GM13976 (cell line): ENCODE data around the gene SLAIN1.
"Not testable (repeated sequence)": the region's sequence is repeated elsewhere in the genome, so short reads cannot be mapped to it uniquely, and the experiment has no call there.

Experiments used
- DNase-seq: peaks from one replicate; pipeline ENCODE4 v3.0.0; 2012; ENCODE audit warnings: low spot score
- CTCF ChIP-seq: IDR thresholded peaks from 2 replicates; pipeline ENCODE4 v1.5.1; 2012; ENCODE audit warnings: borderline replicate concordance, mild to moderate bottlenecking; ENCODE audit not compliant: insufficient read depth; ENCODE audit errors: extremely low read depth, missing control alignments, control extremely low read depth
- in situ Hi-C: fragments of 300-500 bp; cut with MboI; formaldehyde crosslinking; loops from one replicate; pipeline ENCODE4 v1.12.0; 2022; ENCODE audit warnings: low sequenced_read_pairs, mixed read lengths, inconsistent platforms; ENCODE audit not compliant: unreplicated experiment

The SLAIN1 gene

DNA sequence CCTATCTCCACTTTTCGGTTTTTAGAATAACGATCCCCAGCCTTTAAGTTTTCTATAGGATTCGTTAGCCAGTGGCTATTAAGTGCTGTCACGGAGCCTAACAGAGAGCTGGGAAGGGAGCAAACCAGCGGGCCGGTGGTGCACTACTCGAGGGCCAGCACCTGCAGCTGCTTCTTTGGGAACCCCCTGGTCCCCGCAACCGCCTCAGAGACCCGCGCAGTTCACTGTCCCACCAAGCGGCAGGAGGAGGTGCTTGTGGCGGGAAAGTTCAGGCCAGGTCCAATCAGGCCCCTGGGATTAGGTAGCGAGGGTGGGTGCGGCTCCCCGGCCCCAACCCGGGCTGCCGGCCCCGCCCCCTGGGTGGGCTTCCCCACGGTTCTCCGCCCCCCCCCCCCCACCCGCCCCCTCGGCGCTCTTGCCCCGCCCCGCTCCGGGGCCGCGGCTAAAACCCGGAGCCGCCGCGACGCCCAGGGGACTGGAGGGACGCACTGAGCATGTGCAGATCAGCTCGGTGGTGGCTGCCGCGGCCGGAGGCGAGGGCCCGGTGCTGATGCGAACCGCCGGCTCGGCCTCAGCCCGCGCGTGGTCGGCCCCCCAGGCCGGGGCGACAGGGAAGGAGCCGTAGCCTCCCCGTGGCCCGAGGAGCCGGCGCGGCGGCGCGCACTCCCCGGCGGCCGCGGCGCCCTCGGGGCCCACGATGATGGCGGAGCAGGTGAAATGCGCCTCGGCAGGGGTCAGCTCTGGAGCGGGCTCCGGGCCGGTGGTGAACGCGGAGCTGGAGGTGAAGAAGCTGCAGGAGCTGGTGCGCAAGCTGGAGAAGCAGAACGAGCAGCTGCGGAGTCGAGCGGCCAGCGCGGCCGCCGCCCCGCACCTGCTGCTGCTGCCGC, at the start of gene SLAIN1:
Gene SLAIN1 (plus strand): TSS at position 471 of the 887 bp plus-strand sequence. CDS start 227 bp downstream, at position 698.
- no peak for TF ChIP-seq CTCF
- DNase-seq = peak; percentile 96
- in situ Hi-C loops = no loop called here

GRCh38 chr13:77650409-77650808, 47.1 kb upstream of the SLAIN1 start:
- in situ Hi-C loops = no loop called here
- TF ChIP-seq CTCF = no peak

DNA sequence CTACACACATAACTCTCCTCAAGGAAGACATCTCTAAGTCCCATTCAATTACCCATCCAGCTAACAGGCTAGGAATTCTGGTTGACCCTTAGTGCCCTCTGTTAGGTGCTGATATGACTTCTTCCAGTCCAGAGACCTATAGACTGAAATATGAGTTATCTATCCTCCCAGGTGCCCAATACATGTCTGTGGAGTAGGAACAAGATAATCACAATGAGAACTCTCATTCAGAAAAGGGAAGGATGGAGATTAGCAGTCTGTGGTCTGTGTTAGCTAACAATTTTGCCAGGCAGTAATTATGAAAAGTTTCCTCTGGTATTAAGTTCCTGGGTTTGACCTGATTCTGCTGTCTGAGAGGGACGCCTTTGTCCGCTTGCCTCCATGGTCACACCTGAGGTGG, 44.2 kb upstream of the SLAIN1 start:
- TF ChIP-seq CTCF = no peak
- in situ Hi-C loops = no loop called here
- DNase-seq = no peak

More at GRCh38 chr13:77650409-77650808, 47.1 kb upstream of the SLAIN1 start:
- no peak for DNase-seq

GRCh38 chr13:77660016-77660415, 37.5 kb upstream of the SLAIN1 start:
- DNase-seq, in situ Hi-C loops: not testable (repeated sequence)

DNA sequence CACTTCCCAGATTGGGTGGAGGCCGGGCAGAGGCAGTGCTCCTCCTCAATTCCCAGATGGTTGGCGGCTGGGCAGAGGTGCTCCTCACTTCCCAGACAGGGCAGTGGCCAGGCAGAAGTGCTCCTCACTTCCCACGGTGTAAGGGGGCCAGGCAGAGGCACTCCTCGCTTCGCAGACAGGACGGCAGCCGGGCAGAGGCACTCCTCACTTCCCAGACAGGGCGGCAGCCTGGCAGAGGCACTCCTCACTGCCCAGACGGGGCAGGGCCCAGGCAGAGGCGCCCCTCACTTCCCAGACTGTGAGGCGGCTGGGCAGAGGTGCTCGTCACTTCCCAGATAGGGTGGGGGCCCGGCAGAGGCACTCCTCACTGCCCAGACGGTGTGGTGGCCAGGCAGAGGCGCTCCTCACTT, 36.6 kb upstream of the SLAIN1 start:
- DNase-seq = no peak
- in situ Hi-C loops = no loop called here
- no peak for TF ChIP-seq CTCF

GRCh38 chr13:77662301-77662700, 35.2 kb upstream of the SLAIN1 start:
- in situ Hi-C loops, DNase-seq: not testable (repeated sequence)

GRCh38 chr13:77662831-77663230, 34.7 kb upstream of the SLAIN1 start:
- in situ Hi-C loops, DNase-seq: not testable (repeated sequence)

DNA sequence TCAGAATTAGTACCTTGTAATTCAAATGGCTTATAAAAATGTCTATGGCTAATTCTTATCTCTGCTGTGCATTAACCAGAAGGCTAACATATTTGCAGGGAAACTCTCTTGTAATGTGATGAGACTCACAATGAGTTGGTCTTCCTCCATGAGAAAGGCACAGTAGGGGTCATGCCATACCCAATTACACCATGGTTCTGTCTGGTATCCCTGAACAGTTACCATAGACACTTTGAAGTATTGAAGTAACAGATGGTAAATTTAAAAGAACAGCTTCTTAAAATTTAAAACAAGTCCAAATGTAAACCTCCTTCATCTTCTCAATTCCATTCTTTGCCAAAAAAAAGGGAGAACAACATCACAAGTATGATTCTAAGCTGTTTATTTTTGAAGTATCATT, 22.6 kb upstream of the SLAIN1 start:
- TF ChIP-seq CTCF = no peak
- no peak for DNase-seq
- in situ Hi-C loops = no loop called here
